Fibroblast of lung (primary cell): Measurements from ENCODE around the gene CEP164.

ENCODE experiments used
- EZH2 ChIP-seq: IDR thresholded peaks from 2 replicates; pipeline ENCODE4 v1.5.1; 2012; ENCODE audit warnings: low read length, control low read depth, mild to moderate bottlenecking; ENCODE audit errors: missing control alignments
- TF ChIP-seq, protein P1 (sequence below), 2 donors: IDR thresholded peaks in 1 of 2; conservative IDR thresholded peaks in 1 of 2; 1 replicate in 1 of 2; 2 replicates in 1 of 2; pipeline ENCODE4 v1.5.1; 2011 to 2012; ENCODE audit warnings: low read length in 2 of 2, control low read depth in 1 of 2, inconsistent platforms in 1 of 2, low read depth in 1 of 2, mild to moderate bottlenecking in 1 of 2

DNA sequence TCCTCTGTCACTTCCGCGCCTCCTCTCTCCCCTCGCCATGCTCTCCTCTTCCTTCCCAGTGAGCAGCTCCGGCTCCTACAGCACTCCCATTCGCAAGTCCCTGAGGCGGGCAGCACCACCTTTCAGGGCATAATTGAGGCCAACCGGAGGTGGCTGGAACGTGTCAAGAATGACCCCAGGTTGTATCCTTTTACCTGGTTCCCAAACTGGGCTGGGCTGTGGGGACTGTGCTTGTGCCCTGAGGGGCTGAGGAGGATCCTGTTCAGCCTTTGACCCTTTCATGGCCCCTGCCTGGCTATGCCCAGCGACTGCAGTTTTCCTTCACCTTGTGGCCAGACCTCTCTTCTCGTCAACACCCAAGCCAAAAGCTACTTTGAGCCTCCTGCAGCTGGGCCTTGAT lies 84.1 kb downstream of the CEP164 start:
- no peak for TF ChIP-seq EZH2
- TF ChIP-seq, protein P1, sequence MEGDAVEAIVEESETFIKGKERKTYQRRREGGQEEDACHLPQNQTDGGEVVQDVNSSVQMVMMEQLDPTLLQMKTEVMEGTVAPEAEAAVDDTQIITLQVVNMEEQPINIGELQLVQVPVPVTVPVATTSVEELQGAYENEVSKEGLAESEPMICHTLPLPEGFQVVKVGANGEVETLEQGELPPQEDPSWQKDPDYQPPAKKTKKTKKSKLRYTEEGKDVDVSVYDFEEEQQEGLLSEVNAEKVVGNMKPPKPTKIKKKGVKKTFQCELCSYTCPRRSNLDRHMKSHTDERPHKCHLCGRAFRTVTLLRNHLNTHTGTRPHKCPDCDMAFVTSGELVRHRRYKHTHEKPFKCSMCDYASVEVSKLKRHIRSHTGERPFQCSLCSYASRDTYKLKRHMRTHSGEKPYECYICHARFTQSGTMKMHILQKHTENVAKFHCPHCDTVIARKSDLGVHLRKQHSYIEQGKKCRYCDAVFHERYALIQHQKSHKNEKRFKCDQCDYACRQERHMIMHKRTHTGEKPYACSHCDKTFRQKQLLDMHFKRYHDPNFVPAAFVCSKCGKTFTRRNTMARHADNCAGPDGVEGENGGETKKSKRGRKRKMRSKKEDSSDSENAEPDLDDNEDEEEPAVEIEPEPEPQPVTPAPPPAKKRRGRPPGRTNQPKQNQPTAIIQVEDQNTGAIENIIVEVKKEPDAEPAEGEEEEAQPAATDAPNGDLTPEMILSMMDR (conservative IDR thresholded peaks at IDR 0.05 in 1 of 2, IDR thresholded peaks at IDR 0.05 in 1 of 2; ENCODE audit: low read depth in 1 of 2, low read length in 2 of 2), result no peak
